Measurements from ENCODE around the gene DNAJC8. TPM values are rescaled to one million over a fixed set of nuclear protein-coding genes. Genes with fewer than 3 reads are reported as not detected.
A peak's percentile ranks its signal among the peaks of the same experiment; 100 is the strongest.

The DNAJC8 gene
- polyA plus RNA-seq, 1 donor, result 71.5 TPM

GRCh38 chr1:28199328-28200233 is 33.2 kb downstream of the DNAJC8 start:
- no peak for DNase-seq

DNA sequence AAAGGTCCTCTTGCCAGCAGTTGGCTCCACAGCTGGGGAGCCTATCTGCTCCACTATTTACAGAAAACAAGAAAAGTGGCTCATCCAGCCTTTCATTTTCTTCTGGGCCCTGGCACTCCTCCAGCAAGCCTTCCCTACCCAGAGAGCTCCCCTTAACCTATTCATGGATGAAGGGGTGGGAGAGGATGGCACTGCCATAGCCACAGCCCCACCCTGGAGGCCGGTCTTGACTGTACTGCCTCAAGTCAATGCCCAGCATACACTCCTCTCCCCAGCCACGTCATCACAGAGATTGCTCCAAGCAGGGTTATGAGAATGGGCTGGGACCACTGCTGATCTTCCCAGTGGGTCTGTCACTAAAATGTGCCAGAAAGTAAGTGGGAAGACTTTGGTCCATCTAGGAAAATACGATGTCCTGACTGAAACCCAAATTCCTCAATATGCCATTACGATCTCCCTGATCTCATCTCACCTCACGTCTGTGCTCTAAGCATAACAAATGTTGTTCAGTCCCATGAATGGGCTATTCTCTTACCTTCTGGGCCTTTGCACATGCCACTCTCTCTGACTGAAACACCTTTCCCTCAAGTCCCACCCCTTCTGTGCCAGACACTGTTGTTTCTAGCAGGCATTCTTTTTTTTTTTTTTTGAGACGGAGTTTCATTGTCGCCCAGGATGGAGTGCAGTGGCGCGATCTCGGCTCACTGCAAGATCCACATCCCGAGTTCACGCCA is 35.0 kb downstream of the DNAJC8 start:
- no peak for DNase-seq

DNA sequence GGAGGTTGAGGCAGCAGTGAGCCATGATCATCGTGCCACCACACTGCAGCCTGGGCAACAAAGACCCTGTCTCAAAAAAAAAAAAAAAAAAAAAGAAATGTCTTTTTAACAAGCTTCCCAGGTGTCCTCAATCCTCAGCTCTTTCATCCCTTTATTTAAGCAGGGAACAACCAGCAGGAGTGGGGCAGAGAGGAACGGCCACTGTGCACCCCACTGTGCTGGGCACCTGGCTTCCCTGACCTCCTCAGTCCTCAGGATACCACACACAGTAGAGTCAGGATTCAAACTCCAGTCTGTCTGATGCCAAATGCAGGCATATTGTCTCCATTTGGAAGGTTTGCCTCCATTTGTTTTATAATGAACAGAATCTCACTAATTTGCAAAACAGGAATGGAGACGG is 36.5 kb downstream of the DNAJC8 start:
- DNase-seq, result no peak

DNA sequence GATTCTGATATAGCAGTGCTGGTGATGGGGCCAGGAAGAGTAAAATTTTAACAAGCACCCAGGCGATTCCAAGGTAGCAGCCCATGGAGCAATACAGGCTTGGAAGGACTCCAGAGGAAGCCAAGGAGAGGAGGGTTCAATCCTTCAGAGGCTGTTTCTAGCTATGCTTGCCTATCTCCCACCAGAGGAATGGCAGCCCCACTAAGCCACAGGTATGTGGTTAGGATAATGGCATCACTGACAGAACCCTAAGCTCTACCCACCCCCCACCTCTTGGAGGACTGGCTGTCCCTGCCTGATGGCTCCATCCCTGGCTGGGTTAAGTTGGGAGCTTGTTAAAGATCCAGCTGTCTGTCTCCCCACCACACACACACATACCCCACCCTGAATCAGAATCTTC is 37.0 kb downstream of the DNAJC8 start:
- no peak for DNase-seq

GRCh38 chr1:28194326-28195035 is 38.3 kb downstream of the DNAJC8 start:
- DNase-seq, result no peak

- no peak for DNase-seq
Observed at GRCh38 chr1:28193701-28194161, 39.1 kb downstream of the DNAJC8 start.

DNA sequence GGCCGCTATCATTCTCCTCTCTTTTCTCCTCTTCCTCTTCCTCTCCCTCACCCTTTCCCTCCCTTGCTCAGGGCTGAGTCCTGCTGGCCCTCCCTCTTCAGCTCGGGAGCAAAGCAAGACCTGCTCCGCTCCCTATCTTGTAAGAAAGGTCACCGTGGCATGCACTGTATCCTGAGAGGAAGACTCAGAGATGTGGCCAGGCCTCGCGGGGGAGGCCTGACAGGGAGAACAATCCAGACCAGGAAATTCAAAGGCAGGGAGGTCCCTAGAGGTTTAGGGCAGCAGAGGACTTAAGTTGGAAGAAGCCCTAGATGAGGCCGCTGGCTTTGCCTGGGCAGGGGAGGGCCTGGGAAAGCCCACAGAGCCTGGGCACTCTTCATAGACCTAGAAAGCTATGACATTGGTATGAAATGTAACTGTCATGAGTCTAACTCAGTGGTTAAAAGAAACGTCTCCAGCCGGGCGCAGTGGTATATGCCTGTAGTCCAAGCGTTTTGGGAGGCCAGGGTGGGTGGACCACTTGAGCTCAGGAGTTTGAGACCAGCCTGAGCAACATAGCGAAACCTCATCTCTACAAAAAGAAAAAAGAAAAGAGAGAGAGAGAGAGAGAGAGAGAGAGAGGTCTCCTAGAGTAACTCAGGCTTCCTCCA is 41.7 kb downstream of the DNAJC8 start:
- DNase-seq, result no peak

- no peak for DNase-seq
Observed at GRCh38 chr1:28190337-28190979, 42.4 kb downstream of the DNAJC8 start.

DNA sequence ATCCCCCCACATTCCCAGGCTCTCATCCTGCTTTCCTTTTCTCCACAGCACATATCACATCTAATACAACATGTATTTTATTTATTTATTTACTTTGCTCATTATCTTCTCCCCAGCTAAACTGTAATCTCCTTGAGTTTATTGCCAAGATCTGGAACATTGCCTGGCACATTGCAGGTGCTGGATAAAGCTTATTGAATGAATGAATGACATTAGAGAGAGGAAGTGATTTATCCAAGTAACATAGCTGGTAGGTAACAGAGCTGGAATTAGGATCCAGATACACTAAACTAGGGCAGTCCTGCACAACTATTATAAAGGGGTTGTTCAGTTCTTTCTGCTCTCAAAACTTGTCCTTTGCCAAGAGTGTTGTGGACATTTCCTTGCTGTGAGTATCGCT is 47.8 kb downstream of the DNAJC8 start:
- DNase-seq, result no peak

DNA sequence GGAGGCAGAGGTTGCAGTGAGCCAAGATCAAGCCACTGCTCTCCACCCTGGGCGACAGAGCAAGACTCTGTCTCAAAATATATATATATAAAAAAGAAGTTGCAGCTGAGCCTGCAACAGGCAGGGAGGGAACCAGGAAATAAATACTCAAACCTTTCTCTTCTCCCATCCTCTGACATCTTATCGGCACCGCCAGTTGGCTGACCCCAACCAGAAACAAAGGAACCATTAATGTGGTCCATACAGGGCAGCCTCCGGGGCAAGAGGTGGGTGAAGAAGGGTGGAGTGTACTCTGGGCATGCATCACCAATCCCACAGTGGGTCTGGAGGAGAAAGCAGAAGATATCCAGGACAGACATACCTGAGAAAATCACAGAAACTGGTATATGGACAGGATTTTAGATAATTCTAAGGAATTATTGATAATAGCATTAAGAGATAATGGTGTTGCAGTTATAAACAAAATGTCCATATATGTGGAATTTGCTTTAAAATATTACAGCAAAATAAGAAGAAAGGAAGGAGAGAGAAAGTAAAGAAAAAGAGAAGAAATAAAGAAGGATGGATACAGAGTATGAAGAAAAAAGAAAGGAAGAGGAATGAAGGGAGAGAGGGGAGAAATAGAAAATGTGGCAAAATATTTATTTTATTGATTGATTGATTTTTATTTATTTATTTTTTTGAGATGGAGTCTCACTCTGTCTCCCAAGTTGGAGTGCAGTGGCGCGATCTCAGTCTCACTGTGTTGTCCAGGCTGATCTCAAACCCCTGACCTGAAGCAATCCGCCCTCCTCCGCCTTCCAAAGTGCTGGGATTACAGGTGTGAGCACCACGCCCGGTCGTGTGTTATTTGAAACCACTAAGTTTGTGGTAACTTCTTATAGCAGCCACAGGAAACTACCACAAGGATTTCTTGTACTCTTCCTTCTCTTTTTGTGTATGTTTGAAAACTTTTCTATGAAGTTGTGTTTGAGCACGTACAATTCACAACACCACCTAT is 52.2 kb downstream of the DNAJC8 start:
- DNase-seq, result no peak

DNA sequence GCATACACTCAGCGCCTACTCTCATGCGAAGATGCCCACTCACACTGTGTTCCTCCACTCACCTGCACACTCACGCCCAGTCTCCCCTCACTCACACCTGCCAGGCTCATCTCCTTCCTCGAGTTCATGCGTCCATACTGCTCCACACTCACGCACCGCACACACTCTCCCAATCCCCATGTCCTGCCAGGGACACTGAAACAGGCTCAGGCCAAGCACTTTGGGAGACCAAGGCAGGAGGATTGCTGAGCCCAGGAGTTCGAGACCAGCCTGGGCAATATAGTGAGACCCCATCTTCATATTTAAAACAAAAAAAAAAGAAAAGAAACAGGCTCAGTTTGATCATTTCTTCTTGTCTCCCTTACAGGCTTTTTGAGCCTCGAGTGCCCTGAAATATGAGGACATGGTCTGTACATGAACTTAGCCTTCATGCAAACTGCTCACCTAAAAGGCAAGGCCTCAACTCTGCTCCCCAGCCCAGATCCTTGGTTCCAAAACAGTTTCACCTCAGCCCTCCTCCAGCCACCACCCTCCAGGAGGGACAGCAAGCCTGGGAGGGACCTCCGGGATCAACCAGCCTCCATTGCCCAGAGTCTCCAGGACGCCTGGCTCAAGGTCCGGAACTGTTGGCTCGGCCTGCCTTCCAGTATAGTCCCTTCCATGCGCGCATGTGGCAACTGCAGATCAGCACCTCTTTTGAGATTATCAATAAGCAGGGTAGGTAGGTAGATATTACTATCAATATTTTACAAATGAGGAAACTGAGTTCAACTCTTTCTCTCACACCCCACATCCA is 53.9 kb downstream of the DNAJC8 start:
- no peak for DNase-seq

- DNase-seq, result no peak
Observed at GRCh38 chr1:28176492-28177470, 56.0 kb downstream of the DNAJC8 start, which contains the start of gene PTAFR. TSS of gene PTAFR (minus strand) at chr1:28176690. CDS start at chr1:28151021, 25,669 bp downstream.

DNA sequence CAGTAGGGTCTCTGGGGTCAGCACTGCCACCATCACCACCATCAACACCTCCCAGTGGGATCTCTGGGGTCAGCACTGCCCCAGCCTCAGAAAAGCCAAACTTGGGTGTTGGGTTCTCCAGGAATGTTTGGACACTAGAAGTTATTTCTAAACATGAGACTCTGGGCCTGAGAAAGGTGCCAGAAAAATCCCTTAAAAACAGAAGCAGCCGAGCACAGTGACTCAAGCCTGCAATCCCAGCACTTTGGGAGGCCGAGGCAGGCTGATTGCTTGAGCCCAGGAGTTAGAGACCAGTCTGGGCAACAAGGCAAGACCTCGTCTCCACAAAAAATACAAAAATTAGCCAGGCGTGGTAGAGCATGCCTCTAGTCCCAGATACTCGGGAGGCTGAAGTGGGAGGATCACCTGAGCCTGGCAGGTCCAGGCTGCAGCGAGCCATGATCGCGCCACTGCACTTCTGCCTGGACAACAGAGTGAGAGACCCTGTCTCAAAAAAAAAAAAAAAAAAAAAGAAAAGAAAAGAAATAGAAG is 56.8 kb downstream of the DNAJC8 start:
- no peak for DNase-seq

DNA sequence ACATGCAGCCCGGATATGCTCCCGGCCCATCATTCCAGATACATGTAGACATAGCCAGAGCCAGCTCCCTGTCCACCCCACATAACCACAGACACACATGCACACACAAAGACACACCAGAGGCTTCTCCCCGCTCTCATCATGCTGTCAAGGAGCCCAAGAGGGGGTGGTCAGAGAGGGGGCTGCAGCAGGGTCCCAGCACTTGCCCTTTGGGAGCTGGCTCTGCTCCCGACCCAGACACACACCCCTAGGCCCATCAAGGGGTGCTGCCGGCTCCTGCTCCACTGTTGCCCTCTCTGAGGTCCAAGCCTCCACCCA is 58.9 kb downstream of the DNAJC8 start:
- no peak for DNase-seq

DNA sequence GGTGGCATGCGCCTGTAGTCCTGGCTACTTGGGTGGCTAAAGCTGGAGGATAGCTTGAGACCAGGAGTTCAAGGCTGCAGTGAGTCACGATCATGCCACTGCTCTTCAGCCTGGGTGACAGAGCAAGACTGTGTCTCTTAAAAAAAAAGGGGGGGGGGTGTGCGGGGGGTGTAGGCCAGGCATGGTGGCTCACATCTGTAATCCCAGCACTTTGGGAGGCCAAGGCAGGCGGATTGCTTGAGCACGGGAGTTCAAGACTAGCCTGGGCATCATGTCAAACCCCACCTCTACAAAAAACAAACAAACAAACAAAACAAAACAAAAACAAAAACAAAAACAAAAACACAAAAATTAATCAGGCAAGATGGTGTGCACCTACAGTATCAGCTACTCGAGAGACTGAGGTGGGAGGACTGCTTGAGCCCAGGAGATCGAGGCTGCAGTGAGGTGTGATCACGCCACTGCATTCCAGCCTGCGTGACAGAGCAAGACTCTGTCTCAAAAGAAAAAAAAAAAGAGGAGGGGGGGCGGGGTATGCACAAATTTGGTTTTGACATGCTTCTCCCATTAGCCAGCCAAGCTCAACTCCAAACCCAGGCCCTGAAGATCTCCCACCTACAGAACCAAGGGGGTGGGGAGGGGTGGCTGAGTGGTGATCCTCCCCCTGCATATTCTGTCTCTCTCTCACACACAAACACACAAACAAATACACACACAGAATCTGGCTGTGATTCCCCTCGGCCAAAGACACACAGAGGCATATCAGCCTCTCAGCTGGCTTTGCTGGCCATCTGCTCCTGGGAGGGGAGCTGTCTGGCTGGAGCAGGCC is 59.5 kb downstream of the DNAJC8 start:
- DNase-seq, result peak; percentile 44

- no peak for DNase-seq
Observed at GRCh38 chr1:28172713-28173150, 60.1 kb downstream of the DNAJC8 start.

DNA sequence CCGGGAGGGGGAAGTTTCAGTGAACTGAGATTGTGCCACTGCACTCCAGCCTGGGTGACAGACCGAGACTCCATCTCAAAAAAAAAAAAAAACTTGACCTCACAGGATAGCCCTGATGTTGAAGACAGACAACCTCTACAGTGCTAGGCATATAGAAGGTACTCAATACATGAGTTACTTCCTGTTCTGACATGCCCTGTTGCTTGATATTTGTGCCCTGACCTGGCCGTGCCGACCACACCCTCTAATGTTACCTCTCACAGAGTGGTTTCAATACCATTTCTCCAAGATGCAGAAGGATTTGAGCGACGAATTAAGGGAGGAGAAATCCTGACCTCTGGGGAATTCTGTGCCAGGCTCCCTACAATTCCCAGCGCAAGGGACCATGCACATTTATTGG is 61.6 kb downstream of the DNAJC8 start:
- no peak for DNase-seq
